ENCODE results near the gene GARIN5B. TPM values are rescaled to one million over a fixed set of nuclear protein-coding genes. Genes with fewer than 3 reads are reported as not detected.

GARIN5B gene
- total RNA-seq, 3 donors from 2014 or later, result not detected

DNA sequence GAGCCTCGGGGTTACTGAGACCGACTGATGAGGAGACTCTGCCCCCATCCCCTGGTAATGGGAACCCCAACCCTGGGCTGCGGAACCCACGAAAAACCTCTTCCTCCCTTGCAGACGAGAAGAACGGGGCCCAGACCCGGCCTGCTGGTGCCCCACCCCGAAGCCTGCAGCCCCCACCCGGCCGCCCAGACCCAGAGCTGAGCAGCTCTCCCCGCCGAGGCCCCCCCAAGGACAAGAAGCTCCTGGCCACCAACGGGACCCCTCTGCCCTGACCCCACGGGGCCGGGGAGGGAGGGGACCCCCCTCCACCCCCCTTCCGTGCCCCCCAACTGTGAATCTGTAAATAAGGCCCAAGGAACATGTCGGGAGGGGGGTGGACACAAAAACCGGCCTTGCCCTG lies 51.3 kb downstream of the GARIN5B start:
- H3K4me3 ChIP-seq, result no peak overlapping the region
- no peaks in the 10 kb centered on the region for H3K36me3 ChIP-seq (ENCODE audit: low read depth)
- DNase-seq, result no peak
- ATAC-seq, result no peak
- intact Hi-C loops (cut with DNase I, micrococcal nuclease), result no loop called here
- no peaks in the 10 kb centered on the region for H3K9me3 ChIP-seq
- TF ChIP-seq, protein P1, sequence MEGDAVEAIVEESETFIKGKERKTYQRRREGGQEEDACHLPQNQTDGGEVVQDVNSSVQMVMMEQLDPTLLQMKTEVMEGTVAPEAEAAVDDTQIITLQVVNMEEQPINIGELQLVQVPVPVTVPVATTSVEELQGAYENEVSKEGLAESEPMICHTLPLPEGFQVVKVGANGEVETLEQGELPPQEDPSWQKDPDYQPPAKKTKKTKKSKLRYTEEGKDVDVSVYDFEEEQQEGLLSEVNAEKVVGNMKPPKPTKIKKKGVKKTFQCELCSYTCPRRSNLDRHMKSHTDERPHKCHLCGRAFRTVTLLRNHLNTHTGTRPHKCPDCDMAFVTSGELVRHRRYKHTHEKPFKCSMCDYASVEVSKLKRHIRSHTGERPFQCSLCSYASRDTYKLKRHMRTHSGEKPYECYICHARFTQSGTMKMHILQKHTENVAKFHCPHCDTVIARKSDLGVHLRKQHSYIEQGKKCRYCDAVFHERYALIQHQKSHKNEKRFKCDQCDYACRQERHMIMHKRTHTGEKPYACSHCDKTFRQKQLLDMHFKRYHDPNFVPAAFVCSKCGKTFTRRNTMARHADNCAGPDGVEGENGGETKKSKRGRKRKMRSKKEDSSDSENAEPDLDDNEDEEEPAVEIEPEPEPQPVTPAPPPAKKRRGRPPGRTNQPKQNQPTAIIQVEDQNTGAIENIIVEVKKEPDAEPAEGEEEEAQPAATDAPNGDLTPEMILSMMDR (IDR thresholded peaks at IDR 0.05), result no peak
- H3K4me1 ChIP-seq (ENCODE audit: low read depth), result no peaks in the 10 kb centered on the region

DNA sequence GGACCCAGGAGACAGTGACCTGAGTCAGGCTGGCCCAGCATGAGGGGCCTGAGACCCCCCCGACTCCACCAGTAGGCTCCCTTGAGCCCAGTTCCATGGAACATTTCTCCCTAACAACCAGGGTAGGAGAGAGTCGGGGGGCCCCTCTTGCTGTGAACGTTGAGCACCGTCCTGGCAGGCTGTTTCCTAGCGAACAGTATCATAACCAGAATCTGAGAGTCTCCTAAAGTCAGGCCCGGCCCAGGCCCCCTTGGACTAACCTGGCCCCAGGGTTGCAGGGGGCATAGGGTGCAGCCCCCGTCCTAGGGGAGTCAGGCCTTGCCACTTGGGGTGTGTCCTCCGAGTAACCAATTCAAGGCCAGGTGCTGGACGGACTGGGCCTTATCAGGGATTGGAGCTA lies 51.7 kb downstream of the GARIN5B start:
- intact Hi-C loops (cut with DNase I, micrococcal nuclease), result no loop called here
- DNase-seq (no peak), ATAC-seq (no peak)
- Histone ChIP-seq H3K9me3 (no peaks in the 10 kb centered on the region), H3K36me3 (ENCODE audit: low read depth) (no peaks in the 10 kb centered on the region), H3K4me3 (no peak overlapping the region), H3K4me1 (ENCODE audit: low read depth) (no peaks in the 10 kb centered on the region)
- TF ChIP-seq, protein P1 (IDR thresholded peaks at IDR 0.05), result no peak

DNA sequence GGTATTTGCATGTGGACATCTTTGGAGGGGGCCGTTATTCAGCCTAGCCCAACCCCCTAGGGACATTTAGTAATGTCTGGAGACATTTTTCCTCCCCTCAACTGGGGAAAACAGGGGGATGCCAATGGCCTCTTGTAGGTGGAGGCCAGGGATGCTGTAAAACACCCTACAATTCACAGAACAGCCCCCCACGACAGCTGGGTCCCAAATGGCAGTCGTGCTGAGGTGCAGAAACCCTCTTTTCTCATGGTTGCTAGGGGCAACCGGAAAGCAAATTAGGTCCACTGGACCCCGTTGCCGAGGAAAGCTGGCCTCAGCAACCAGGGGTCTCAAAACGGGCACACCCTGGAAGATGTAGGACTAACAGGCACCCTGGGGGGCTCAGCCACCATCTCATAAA lies 52.6 kb downstream of the GARIN5B start:
- Histone ChIP-seq H3K36me3 (ENCODE audit: low read depth) (no peaks in the 10 kb centered on the region), H3K9me3 (no peaks in the 10 kb centered on the region)

DNA sequence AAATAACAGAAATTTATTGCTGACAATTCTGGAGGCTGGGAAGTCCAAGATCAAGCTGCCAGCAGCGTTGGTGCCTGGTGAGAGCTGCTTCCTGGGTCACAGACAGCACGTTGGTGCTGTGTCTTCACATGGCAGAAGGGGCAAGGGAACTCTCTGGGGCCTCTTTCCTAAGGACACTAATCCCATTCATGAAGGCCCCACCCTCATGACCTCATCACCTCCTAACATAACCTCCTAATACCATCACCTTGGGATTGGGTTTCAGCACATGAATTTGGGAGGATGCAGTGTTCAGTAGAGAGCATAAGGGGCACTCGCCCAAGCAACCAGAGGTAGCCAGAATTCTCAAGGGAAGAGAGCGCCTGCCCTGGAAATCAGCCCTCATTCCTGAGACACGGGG lies 53.6 kb downstream of the GARIN5B start:
- no peaks in the 10 kb centered on the region for H3K4me1 ChIP-seq (ENCODE audit: low read depth)
- H3K36me3 ChIP-seq (ENCODE audit: low read depth), result no peaks in the 10 kb centered on the region
- ATAC-seq (no peak), DNase-seq (no peak)
- H3K9me3 ChIP-seq, result no peaks in the 10 kb centered on the region
- TF ChIP-seq, protein P1 (IDR thresholded peaks at IDR 0.05), result no peak
- intact Hi-C loops (cut with DNase I, micrococcal nuclease), result loop anchor here in 1 of 2 donors (10.0 kb wide), 1 partner anchor 75 kb away; the partner anchor contains the start of genes RPL28 and TMEM238
- no peak overlapping the region for H3K4me3 ChIP-seq

More for the DNA sequence above, 52.6 kb downstream of the GARIN5B start:
- intact Hi-C loops (cut with DNase I, micrococcal nuclease), result no loop called here
- H3K4me3 ChIP-seq, result no peak overlapping the region
- ATAC-seq (no peak), DNase-seq (no peak)
- H3K4me1 ChIP-seq (ENCODE audit: low read depth), result no peaks in the 10 kb centered on the region
- TF ChIP-seq, protein P1 (IDR thresholded peaks at IDR 0.05), result no peak

DNA sequence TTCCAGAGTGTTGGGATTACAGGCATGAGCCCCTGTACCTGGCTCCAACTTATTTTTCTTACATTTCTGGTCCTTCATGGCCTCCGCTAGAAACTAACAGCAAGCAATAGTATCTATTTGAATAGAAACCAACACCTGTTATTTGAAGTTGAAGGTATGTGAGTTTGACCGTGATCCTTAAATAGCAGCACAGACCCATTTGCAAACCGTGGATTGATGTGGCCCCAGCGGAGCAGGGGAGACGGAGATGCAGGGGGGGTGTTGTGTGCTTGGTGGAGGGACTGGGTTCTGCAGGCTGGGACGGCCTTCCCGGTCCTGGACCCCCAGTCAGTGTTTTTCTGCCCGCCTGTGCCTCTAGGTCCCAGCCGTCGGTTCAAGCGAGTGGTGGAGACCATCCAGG lies 54.8 kb downstream of the GARIN5B start:
- H3K4me1 ChIP-seq (ENCODE audit: low read depth), result no peaks in the 10 kb centered on the region
- no peaks in the 10 kb centered on the region for H3K36me3 ChIP-seq (ENCODE audit: low read depth)
- DNase-seq (no peak), ATAC-seq (no peak)
- no peaks in the 10 kb centered on the region for H3K9me3 ChIP-seq
- no peak overlapping the region for H3K4me3 ChIP-seq
- intact Hi-C loops (cut with DNase I, micrococcal nuclease), result loop anchor here in 1 of 2 donors (10.0 kb wide), 1 partner anchor 77 kb away; the partner anchor contains the start of genes RPL28 and TMEM238
- TF ChIP-seq, protein P1 (IDR thresholded peaks at IDR 0.05), result no peak

DNA sequence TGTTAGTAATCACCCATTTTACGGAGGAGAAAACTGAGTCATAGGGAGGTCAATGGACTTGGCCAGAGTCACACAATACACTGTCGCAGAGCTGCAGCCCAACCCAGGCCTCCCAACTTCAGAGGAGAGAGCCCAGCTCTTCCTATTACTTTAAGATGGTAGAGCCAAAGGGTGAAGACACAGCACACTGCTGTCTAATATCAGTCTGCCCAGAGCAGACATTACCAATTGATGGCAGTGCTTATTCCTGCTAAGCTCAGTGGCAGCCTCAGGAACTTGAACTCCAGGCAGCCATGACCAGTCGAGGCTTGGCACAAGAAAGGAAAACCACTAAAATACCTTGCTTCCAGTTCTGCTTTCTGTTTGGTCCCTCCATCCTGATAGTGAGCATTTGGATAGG lies 56.3 kb downstream of the GARIN5B start:
- intact Hi-C loops (cut with DNase I, micrococcal nuclease), result loop anchor here in 1 of 2 donors (10.0 kb wide), 1 partner anchor 78 kb away; the partner anchor contains the start of genes RPL28 and TMEM238
- no peaks in the 10 kb centered on the region for H3K4me1 ChIP-seq (ENCODE audit: low read depth)
- ATAC-seq (no peak), DNase-seq (no peak)
- H3K4me3 ChIP-seq, result no peak overlapping the region
- H3K9me3 ChIP-seq, result no peaks in the 10 kb centered on the region
- no peaks in the 10 kb centered on the region for H3K36me3 ChIP-seq (ENCODE audit: low read depth)
- TF ChIP-seq, protein P1 (IDR thresholded peaks at IDR 0.05), result no peak

All from mucosa of descending colon (tissue), 3 donors.